Amygdala (tissue), 56 donors: Measurements from ENCODE around the gene EEPD1.
A peak's percentile ranks its signal among the peaks of the same experiment; 100 is the strongest.

Experiments used
- DNase-seq, 56 donors: peaks; one replicate each; lab custom pipeline; 2025; lab: John Stamatoyannopoulos, UW

The EEPD1 gene

GRCh38 chr7:36275735-36276284 lies 122.8 kb downstream of the EEPD1 start:
- DNase-seq = no peak

GRCh38 chr7:36276428-36277248 lies 123.6 kb downstream of the EEPD1 start:
- no peak for DNase-seq

- DNase-seq = no peak
These were observed 124.1 kb downstream of the EEPD1 start for GRCh38 chr7:36277249-36277542.

- DNase-seq = no peak
These were observed 125.1 kb downstream of the EEPD1 start for GRCh38 chr7:36278069-36278619.

- peak in 1 of 56 donors; percentile 26 for DNase-seq
These were observed 125.6 kb downstream of the EEPD1 start for GRCh38 chr7:36278620-36279172.

GRCh38 chr7:36279200-36279925 lies 126.3 kb downstream of the EEPD1 start:
- DNase-seq = no peak

GRCh38 chr7:36279926-36280315 lies 126.9 kb downstream of the EEPD1 start:
- DNase-seq = no peak

GRCh38 chr7:36280840-36281812 lies 128.1 kb downstream of the EEPD1 start:
- peak in 55 of 56 donors; percentile 12 to 88 (median 66) for DNase-seq

- no peak for DNase-seq
These were observed 129.1 kb downstream of the EEPD1 start for GRCh38 chr7:36281945-36282717.

GRCh38 chr7:36283181-36283580 lies 130.1 kb downstream of the EEPD1 start:
- no peak for DNase-seq

- peak in 33 of 56 donors; percentile 15 to 68 (median 35) for DNase-seq
These were observed 130.7 kb downstream of the EEPD1 start for GRCh38 chr7:36283711-36284130.

GRCh38 chr7:36284456-36285090 lies 131.5 kb downstream of the EEPD1 start:
- DNase-seq = no peak

- DNase-seq = no peak
These were observed 132.2 kb downstream of the EEPD1 start for GRCh38 chr7:36285276-36285675.

- no peak for DNase-seq
These were observed 133.2 kb downstream of the EEPD1 start for GRCh38 chr7:36286226-36286625.

GRCh38 chr7:36286688-36287087 lies 133.6 kb downstream of the EEPD1 start:
- DNase-seq = no peak

- DNase-seq = peak in 1 of 56 donors; percentile 43
These were observed 134.6 kb downstream of the EEPD1 start for GRCh38 chr7:36287371-36288241.

GRCh38 chr7:36288501-36288900 lies 135.4 kb downstream of the EEPD1 start:
- DNase-seq = no peak
